Choroid plexus epithelial cell (primary cell): ENCODE data around the gene PLEKHM2.

ENCODE experiments used
- DNase-seq: peaks from one replicate; pipeline ENCODE4 v3.0.0-alpha.2; 2010; ENCODE audit warnings: low read depth
- H3K4me3 ChIP-seq: 2 replicates; pipeline ENCODE4 v1.5.1; 2011; ENCODE audit warnings: low read depth, mild to moderate bottlenecking, control low read depth, low read length, moderate library complexity
- CTCF ChIP-seq: conservative IDR thresholded peaks from 2 replicates; pipeline ENCODE4 v1.5.1; 2011; ENCODE audit warnings: low read depth, mild to moderate bottlenecking, control low read depth, inconsistent platforms, low read length, moderate library complexity

The PLEKHM2 gene

DNA sequence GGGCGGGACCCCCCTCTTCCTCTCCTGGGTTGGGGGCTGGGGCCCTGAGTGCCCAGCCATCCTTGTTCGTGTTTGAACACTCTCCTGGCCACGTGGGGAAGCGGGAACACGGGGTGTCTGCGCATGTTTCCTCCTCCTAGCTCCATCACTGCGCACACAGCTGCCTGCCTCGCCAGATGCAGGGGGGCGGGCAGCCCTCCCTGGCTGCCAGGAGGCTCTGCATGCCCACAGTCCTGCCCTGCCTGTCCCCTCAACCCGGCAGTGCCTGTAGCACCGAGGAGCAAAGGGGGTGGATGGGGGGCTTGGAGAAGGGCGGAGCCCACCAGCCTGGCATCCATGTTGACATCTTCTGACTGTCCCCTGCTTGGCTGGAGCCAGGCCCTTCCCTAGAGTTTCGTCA lies 50.2 kb downstream of the PLEKHM2 start:
- DNase-seq, result no peak
- H3K4me3 ChIP-seq, result no peak overlapping the region
- TF ChIP-seq CTCF, result no peak

DNA sequence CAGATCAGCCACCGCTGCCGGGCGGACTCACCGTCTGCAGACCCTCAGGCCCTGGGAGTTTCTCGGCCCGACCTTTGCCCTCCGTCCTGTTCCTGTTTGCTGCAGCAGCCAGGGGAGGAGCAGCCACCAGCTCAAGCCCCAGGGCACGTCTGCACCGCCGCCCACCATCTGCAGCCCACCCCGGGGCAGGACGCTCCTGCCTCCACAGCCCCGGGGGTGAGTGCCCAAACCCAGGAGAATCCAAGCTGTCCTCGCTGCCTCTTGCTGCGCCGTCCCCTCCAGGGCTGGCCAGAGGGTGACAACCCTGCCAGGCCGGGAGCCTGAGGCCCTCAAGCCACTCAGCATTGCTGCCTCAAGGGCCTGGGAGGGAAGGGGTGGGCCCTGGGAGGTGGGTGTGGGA lies 50.8 kb downstream of the PLEKHM2 start:
- DNase-seq, result no peak
- no peak overlapping the region for H3K4me3 ChIP-seq
- no peak for TF ChIP-seq CTCF

DNA sequence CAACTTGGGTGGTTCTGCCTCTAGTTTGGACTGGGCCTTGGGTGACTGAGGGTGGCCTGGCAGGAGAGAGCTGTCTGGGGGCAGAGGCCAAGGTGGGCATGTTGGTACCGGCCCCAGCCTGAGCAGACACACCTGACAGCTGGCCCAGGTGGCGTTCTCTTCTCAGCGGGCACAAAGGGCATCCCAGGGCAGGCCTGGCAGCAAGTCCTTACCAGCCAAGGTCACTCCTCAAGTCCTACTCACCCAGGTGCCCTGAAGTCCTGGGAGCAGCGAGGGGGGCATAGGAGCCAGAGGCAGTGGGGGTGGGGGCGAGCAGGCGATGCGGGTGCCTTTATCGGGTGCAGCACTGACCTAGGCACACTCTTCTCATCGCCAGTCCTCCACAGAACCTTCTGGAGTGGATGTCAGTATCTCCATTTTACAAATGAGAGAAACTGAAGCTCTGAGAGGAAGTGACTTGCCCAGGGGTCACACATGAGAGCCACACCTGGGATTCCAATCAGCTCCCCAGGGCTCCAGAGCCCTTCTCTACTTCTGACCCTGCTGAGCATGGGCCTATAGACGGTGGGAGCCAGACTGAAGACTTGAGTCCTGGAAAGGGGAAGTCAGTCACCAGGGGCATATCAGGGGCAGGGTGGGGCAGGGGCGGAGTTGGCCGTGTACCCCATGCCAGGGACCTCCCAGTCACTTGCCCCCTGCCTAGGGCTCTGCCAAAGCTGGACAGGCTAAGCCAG lies 51.4 kb downstream of the PLEKHM2 start:
- no peak for DNase-seq
- TF ChIP-seq CTCF, result no peak
- no peak overlapping the region for H3K4me3 ChIP-seq

DNA sequence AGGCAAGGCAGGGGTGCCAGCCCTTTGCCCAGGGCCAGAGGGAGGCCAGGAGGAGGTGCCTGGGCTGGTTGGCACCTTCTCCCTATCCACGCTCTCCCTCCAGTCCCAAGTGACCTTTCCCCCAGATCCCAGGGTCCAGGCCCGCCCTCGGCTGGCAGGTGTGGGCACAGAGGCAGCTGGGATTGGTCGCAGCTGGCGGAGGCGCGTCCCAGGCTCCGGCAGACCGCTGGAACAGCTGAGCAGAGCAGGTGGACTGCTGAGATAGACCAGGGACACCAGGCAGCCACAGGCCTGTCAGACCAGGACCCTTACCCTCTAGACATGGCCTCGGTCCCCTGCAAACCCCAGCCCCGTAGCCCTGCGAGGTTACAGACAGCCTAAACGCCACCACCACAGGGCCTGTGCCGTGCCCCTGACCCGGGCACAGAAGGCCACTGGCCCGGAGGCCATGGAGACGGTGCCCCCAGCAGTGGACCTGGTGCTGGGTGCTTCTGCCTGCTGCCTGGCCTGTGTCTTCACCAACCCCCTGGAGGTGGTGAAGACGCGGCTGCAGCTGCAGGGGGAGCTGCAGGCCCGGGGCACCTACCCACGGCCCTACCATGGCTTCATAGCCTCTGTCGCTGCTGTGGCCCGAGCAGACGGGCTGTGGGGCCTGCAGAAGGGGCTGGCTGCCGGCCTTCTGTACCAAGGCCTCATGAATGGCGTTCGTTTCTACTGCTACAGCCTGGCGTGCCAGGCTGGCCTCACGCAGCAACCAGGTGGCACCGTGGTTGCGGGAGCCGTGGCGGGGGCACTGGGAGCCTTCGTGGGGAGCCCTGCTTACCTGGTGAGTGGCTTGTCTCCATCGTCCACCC lies 52.1 kb downstream of the PLEKHM2 start, which contains the start of gene SLC25A34:
TSS of gene SLC25A34 (plus strand) at position 221 of the 854 bp plus-strand sequence. CDS start at position 449, 228 bp downstream.
- no peak within 1 kb of the TSS for H3K4me3 ChIP-seq
- no peak for DNase-seq
- no peak for TF ChIP-seq CTCF

DNA sequence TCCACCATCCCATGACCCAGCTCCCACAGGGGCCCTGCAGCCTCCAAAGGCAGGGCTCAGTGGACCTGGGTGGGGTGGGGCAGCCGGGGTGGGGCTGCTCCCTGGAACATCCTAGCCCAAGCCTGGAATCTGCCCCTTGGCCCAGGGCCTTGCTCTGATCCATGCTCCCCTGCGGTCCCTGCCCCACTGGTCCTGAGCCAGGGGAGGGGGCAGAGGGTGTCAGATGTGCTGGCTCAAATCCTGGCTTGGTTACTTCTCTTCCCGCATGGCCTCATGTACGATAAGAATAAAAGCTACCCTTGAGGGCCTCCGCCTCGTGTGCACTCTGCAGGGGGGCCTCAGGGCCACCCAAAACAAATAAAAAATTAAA lies 52.8 kb downstream of the PLEKHM2 start:
- no peak overlapping the region for H3K4me3 ChIP-seq
- no peak for DNase-seq
- no peak for TF ChIP-seq CTCF

DNA sequence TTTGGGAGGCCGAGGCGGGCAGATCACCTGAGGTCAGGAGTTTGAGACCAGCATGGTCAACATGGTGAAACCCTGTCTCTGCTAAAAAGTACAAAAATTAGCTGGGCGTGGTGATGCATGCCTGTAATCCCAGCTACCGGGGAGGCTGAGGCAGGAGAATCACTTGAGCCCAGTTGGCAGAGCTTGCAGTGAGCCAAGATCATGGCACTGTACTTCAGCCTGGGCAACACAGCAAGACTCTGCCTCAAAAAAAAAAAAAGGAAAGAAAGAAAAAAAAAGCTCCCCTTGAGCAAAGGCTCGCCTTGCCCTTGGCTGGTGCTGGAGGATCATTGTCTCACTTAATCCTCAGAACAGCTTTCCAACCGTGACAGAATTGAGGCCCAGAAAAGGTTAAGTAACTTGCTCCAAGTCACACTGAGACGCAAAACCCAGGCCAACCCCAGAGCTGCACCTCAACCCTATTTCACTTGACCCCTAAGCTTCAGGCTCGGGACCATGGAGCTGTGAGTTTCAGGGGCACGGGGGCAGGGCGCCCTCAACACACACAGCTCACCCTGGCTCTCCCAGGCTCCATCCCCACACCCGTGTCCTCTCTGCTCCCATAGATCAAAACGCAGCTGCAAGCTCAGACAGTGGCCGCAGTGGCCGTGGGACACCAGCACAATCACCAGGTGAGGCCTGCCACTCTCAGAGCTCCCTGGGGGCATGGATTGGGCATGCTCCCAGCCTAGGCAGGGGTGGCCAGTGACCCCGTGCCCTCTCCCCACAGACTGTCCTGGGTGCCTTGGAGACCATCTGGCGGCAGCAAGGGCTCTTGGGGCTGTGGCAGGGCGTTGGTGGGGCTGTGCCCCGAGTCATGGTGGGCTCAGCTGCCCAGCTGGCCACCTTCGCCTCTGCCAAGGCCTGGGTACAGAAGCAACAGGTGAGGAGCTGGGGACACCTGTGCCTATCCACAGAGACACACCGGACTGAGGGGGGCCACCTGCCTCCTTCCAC lies 53.5 kb downstream of the PLEKHM2 start:
- no peak for TF ChIP-seq CTCF
- no peak for DNase-seq
- no peak overlapping the region for H3K4me3 ChIP-seq
